ENCODE measurements around the gene SLC1A4. TPM values are rescaled to one million over a fixed set of nuclear protein-coding genes. Genes with fewer than 3 reads are reported as not detected.
A peak's percentile ranks its signal among the peaks of the same experiment; 100 is the strongest.

SLC1A4 gene
- total RNA-seq, 4 donors from 2014 or later: 4.6 to 6.9 (median 5.4) TPM

DNA sequence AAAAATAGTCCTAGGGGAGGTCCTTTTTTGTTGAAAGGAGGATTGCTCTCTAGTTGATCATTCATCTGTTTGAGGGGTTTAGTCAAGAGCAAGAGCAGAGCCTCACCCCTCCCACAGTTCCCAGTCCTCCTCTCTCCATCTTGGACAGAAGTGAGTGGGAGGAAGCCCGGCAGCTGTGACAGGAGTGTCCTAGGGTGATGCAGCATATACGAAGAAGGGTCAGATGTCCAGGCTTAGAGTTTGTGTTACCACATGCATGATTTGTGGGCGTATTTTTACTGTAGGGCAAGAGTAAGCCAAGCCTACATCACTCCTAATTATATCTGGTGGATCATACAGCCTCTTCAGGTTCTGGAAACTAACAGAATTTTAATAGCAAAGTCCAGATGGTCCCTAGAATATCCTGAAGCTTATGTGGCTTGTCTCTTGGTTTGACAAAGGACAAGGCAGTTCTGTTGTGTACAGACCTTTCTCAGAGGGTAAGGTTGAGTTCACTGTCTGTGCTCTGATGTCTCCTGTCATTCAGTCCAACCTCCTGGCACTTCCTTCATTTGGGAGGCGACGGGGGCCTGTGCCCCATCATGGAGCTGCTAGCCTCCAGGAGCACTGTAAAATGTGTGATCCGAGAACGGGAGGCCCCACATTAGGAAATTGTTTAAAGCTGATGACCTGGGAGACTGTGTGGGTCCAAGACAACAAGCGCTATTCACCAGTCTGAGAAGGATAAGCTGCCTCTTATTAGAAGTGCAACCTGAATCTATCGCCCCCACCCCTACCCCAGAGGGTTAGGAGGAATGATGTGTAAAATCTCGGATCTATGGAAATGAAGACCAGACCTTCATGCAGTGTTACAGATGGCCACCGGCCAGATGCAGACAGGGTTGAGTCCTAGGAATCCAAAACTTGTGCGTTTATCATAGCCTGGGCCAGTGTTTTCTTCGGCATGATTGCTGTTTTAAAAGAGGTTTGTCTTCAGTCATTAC lies 73.9 kb downstream of the SLC1A4 start:
- H3K9me3 ChIP-seq: no peaks in the 10 kb centered on the region
- no peaks in the 10 kb centered on the region for H3K27me3 ChIP-seq
- peaks cover 28 to 79% of the 10 kb centered on the region in 2 donors for H3K4me1 ChIP-seq
- 71 to 78% methylated on average over 11 to 13 of the region's 13 CpGs for WGBS, 2 donors
- no peak overlapping the region for H3K4me3 ChIP-seq (replicated peaks in 1 of 3)
- TF ChIP-seq POLR2A (IDR thresholded peaks at IDR 0.05): no peak
- TF ChIP-seq, protein P1, sequence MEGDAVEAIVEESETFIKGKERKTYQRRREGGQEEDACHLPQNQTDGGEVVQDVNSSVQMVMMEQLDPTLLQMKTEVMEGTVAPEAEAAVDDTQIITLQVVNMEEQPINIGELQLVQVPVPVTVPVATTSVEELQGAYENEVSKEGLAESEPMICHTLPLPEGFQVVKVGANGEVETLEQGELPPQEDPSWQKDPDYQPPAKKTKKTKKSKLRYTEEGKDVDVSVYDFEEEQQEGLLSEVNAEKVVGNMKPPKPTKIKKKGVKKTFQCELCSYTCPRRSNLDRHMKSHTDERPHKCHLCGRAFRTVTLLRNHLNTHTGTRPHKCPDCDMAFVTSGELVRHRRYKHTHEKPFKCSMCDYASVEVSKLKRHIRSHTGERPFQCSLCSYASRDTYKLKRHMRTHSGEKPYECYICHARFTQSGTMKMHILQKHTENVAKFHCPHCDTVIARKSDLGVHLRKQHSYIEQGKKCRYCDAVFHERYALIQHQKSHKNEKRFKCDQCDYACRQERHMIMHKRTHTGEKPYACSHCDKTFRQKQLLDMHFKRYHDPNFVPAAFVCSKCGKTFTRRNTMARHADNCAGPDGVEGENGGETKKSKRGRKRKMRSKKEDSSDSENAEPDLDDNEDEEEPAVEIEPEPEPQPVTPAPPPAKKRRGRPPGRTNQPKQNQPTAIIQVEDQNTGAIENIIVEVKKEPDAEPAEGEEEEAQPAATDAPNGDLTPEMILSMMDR (IDR thresholded peaks at IDR 0.05): no peak
- peak overlapping the region in 1 of 3 donors; percentile 80 for H3K27ac ChIP-seq
- no peak for DNase-seq
- no peaks in the 10 kb centered on the region for H3K36me3 ChIP-seq
- intact Hi-C loops (cut with DNase I): loop anchor here (5.0 kb wide), 1 partner anchor 74 kb away; no protein-coding TSS in a partner anchor

DNA sequence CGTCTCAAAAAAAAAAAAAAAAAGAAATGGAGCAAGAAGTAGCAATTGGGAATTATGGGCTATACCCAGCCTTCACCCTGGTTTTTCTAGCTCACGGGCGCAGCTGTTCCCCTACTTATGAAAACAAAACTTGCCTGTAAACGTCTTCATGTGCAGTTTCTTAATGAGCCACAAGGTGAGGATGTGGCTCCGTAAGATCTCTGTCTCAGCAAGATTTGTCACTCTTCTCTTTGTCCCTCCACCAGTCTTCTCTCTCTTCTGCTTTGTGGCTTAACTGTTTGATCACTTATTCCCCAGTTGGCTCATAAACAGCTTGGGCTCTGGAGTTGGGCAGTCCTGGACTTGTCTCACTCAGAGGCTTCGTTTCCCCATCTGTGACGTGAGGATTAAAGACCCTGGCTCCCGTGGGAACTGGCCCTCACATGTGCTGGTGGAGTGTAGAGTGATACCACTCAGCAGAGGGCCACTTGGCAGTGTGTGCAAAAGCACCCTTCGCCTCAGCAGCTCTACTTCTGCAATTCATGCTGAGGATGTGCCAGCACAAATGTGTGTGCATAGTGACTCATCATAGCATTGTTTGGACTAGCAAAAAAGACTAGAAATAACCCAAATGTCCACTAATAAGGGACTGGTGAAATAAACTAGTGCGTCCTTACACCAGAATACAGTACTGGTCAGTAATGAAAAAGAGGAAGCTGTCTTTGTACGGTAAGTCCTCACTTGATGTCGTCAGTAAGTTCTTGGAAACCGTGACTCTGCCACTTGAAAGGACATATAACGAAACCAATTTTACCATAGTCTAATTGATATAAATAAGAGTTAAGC lies 75.7 kb downstream of the SLC1A4 start:
- WGBS, 2 donors: 28 to 31% methylated on average over 14 of the region's 14 CpGs
- no peaks in the 10 kb centered on the region for H3K27me3 ChIP-seq
- intact Hi-C loops (cut with DNase I): loop anchor here (5.0 kb wide), 1 partner anchor 72 kb away; no protein-coding TSS in a partner anchor
- peak overlapping the region; percentile 46 to 80 (median 69) for H3K27ac ChIP-seq
- no peak overlapping the region for H3K4me3 ChIP-seq (replicated peaks in 1 of 3)
- peaks cover 36 to 79% of the 10 kb centered on the region in 2 donors for H3K4me1 ChIP-seq
- peak; percentile 86 to 88 for DNase-seq
- no peaks in the 10 kb centered on the region for H3K9me3 ChIP-seq
- H3K36me3 ChIP-seq: no peaks in the 10 kb centered on the region
- peak in 1 of 2 donors; percentile 24 for TF ChIP-seq POLR2A (IDR thresholded peaks at IDR 0.05)
- TF ChIP-seq, protein P1 (IDR thresholded peaks at IDR 0.05): peak; percentile 55 to 99 (median 86)

DNA sequence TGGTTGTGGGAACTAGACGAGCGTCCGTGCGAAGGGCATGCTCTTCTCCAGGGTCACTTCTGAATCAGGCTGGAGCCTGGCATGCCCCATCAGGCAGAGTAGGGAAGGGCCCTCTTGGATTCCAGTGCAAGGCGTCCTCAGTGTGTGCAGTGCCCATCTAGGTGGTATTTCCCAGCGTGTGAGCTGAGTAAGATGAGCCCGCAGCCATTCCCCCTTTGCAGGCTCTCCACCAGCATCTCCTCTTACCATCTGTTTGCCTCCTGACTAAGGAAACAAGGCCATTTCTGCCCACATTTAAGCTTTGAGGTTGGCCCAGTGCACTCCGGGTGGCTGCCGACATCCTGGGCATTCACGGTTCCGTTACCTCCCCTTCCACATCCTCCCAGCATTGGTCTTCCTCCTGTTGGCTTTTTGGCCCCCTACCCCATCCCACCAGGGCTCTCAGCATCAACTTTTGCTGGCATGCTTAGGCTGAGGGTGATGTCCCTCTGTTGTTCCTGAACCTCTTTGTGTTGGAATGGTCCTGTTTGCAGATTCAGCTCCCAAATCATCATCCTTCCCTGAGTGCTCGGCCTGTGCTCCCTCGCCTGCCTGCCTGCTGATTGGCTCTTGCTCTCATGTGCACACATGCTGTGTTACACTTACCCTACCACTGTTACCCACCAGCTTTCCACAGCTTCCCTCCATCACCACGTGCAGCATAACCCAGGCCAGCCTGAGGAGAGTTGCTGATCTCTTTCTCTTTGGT lies 78.8 kb downstream of the SLC1A4 start:
- Histone ChIP-seq H3K36me3 (peaks cover 0 to 8% of the 10 kb centered on the region in 2 donors), H3K4me3 (replicated peaks in 1 of 3) (no peak overlapping the region), H3K27me3 (no peaks in the 10 kb centered on the region), H3K27ac (peak overlapping the region; percentile 21 to 95 (median 73)), H3K9me3 (no peaks in the 10 kb centered on the region), H3K4me1 (peaks cover 48 to 82% of the 10 kb centered on the region in 2 donors)
- intact Hi-C loops (cut with DNase I): no loop called here
- TF ChIP-seq, protein P1 (IDR thresholded peaks at IDR 0.05): no peak
- TF ChIP-seq POLR2A (IDR thresholded peaks at IDR 0.05): no peak
- no peak for DNase-seq
- WGBS, 2 donors: 82% methylated on average over 14 of the region's 14 CpGs

DNA sequence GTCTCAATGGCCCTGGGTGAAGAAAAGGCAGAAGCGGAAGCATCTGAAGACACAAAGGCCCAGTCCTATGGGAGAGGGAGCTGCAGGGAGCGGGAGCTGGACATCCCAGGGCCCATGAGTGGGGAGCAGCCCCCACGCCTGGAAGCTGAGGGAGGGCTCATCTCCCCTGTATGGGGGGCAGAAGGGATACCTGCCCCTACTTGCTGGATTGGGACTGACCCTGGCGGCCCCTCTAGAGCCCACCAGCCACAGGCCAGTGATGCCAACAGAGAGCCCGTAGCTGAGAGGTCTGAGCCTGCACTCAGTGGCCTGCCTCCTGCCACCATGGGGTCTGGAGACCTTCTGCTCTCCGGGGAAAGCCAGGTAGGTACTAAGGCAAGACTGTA lies 80.2 kb downstream of the SLC1A4 start:
- H3K4me3 ChIP-seq (replicated peaks in 1 of 3): no peak overlapping the region

More for the DNA sequence above, 80.2 kb downstream of the SLC1A4 start:
- Histone ChIP-seq H3K36me3 (peaks cover 5 to 8% of the 10 kb centered on the region in 2 donors), H3K27me3 (no peaks in the 10 kb centered on the region), H3K9me3 (no peaks in the 10 kb centered on the region), H3K27ac (peak overlapping the region; percentile 73 to 95 (median 81)), H3K4me1 (peaks cover 55 to 82% of the 10 kb centered on the region in 2 donors)
- intact Hi-C loops (cut with DNase I): no loop called here
- 91 to 98% methylated on average over 3 to 6 of the region's 6 CpGs for WGBS, 2 donors
- TF ChIP-seq POLR2A (IDR thresholded peaks at IDR 0.05): no peak
- TF ChIP-seq, protein P1 (IDR thresholded peaks at IDR 0.05): no peak
- DNase-seq: no peak

Data from thyroid gland (tissue), 4 donors.